Effector CD8-positive, alpha-beta T cell (primary cell): ENCODE results near the gene ELL2.
"Not testable (repeated sequence)": the region's sequence is repeated elsewhere in the genome, so short reads cannot be mapped to it uniquely, and the experiment has no call there.

Experiments used
- DNase-seq: peaks from one replicate; lab custom pipeline; 2025; lab: John Stamatoyannopoulos, UW

The ELL2 gene

DNA sequence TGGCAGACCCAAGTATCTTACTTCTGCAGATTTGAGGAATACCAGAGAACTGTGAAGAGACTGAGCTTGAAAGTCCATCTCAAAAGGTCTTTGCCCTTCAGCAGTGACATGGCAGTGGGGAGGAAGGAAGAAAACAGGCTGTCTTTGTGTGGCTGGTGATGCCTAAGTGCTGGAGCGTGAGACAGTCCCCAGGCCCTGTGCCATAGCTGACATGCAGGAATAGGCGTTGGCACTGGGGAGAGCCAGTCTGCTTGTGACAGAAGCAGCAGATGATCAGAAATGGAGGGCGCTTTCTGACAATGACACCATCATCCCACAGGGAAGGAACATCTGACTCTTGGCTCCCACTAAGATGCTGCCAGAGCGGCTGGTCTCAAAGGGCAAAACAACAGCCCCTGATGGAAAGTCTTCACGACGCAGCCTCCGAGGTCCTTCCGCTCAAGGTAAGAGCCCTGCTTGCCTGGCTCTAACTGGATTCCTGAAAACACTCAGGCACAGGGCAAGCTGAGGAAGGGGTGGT is 123.6 kb downstream of the ELL2 start:
- DNase-seq, result no peak

DNA sequence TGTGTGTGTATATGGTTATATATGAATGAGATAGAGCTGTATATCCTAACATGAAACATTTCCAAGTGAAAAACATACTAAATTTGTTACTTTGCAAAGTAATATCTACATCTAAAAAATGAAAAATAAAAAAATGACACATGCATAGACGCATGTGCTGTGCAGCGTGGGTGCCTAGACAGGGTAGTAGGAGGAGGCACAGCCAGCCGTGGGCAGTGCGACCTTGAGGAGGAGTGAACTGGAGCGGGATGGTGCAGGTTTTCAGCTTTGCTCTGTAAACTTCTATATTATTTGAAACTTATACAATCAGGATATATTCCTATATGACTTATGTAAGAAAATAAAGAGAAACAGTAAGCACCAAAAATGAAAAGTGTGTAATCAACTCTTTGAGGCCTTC is 124.2 kb downstream of the ELL2 start:
- DNase-seq, result no peak

DNA sequence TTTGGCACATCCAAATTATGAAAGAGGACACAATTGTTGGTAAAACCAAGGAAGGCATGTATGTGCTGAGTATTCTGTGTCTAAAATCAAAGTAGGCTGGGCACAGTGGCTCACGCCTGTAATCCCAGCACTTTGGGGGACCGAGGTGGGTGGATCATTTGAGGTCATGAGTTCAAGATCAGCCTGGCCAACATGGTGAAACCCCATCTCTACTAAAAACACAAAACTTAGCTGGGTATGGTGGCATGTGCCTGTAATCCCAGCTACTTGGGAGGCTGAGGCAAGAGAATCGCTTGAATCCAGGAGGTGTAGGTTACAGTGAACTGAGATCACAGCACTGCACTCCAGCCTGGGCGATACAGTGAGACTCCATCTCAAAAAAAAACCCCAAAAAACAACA is 124.7 kb downstream of the ELL2 start:
- DNase-seq, result not testable (repeated sequence)

DNA sequence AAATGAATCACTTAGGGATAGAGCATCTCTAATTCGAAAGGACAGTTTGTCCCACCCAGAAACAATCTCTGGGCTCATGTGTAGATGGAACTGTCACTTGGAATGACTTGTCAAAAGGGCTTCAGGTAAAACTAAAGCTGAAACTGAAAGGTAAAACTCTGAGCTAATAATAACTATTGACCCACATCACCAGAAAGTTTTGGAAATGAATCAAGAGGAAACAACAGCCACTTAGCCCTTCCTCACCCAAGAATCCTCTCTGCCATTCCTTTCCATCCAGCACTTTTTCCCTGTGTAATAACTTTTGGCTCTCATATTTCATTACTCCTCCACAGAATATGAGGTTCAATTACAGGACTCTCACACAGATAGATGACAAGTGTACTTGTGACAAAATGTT is 125.1 kb downstream of the ELL2 start:
- DNase-seq, result no peak

DNA sequence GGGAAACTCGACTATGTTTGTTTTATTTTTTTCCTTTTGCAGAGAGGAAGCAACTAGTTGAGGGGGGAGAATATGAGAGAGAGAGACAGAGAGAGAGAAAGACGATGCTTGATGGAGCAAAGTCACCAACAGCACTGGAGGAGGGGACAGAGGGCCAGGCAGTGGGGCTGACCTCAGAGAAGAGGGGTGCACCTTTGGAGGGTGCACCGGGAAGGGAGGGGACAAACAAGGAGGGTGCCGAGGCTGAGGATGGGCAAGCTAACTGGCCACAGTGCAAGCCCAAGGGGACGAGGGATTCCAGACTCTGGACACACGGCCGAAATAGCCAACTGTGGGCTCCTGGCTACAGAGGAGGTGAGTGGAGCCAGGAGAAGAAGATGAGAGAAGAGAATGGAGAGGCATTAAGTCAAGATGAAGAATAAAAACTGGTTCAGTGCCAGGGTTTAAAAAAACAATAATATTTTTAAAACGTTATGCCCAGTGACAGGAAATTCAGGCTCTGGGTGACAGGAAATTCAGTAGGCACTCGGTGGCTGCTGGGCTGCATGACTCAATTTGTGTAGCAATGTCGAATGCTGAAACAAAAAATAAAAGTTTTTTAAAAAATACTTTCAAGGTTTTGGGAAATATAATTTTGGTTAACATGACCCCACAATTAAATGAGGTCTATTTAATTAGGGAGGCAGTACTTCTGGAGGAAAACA is 125.8 kb downstream of the ELL2 start:
- DNase-seq, result no peak
